Coronary artery (tissue), 2 donors: Measurements from ENCODE around the gene DEAF1.
A peak's percentile ranks its signal among the peaks of the same experiment; 100 is the strongest.

Experiments used
- DNase-seq: peaks from one replicate; pipeline ENCODE4 v3.0.0-alpha.2; 2017; ENCODE audit warnings: low spot score
- H3K27ac ChIP-seq, 2 donors: fragments of 200-600 bp; sonication (generic); one replicate each; pipeline ENCODE4 v1.5.1; 2016 to 2019
- H3K4me3 ChIP-seq: fragments of 200-600 bp; sonication (generic); 2 replicates; pipeline ENCODE4 v1.5.1; 2016; ENCODE audit warnings: mild to moderate bottlenecking, moderate library complexity
- CTCF ChIP-seq: fragments of 200-600 bp; sonication (generic); IDR thresholded peaks from one replicate; pipeline ENCODE4 v1.5.1; 2019; ENCODE audit warnings: antibody characterized with exemption

Gene DEAF1

GRCh38 chr11:697811-698311, 2.8 kb upstream of the DEAF1 start:
- Histone ChIP-seq H3K27ac (peak overlapping the region; percentile 51 to 98), H3K4me3 (no peak overlapping the region)
- DNase-seq = no peak
- no peak for TF ChIP-seq CTCF

- no peak for TF ChIP-seq CTCF
- peak overlapping the region; percentile 51 to 98 for H3K27ac ChIP-seq
- DNase-seq = no peak
- H3K4me3 ChIP-seq = peak overlapping the region; percentile 89
Observed at GRCh38 chr11:696955-697491, 2.0 kb upstream of the DEAF1 start.

- peak; percentile 99 for DNase-seq
- no peak for TF ChIP-seq CTCF
- peak within 1 kb of the TSS; percentile 89 for H3K4me3 ChIP-seq
- peak within 1 kb of the TSS; percentile 96 to 98 for H3K27ac ChIP-seq
Observed at GRCh38 chr11:695538-696248, 671 bp upstream of the DEAF1 start, which contains the start of gene TMEM80. TSS of gene TMEM80 (plus strand) at chr11:695816. CDS start at chr11:695828, 12 bp downstream.

GRCh38 chr11:695288-695537, 191 bp upstream of the DEAF1 start:
- DNase-seq = no peak
- no peak for TF ChIP-seq CTCF
- H3K4me3 ChIP-seq = peak overlapping the region; percentile 89

GRCh38 chr11:693887-694562, 997 bp downstream of the DEAF1 start:
- Histone ChIP-seq H3K27ac (peak overlapping the region; percentile 96 to 98), H3K4me3 (peak overlapping the region; percentile 89)
- DNase-seq = no peak
- no peak for TF ChIP-seq CTCF

More at GRCh38 chr11:695288-695537, 191 bp upstream of the DEAF1 start:
- H3K27ac ChIP-seq = peak overlapping the region; percentile 96 to 98

- H3K4me3 ChIP-seq = peak overlapping the region; percentile 89
- no peak for DNase-seq
- TF ChIP-seq CTCF = no peak
- H3K27ac ChIP-seq = peak overlapping the region in 1 of 2 donors; percentile 98
Observed at GRCh38 chr11:693415-693831, 1.6 kb downstream of the DEAF1 start.
